Body of pancreas (tissue), 4 donors: ENCODE measurements around the gene FILIP1L.

Experiments
- CTCF ChIP-seq, 7 experiments: fragments of 450-650 bp in 4 of 7; fragments of 200-600 bp in 3 of 7; sonication (generic) in 3 of 7; IDR thresholded peaks; one replicate each; pipeline ENCODE4 v1.5.1; 2016 to 2019; ENCODE audit warnings: antibody characterized with exemption in 7 of 7
- POLR2A ChIP-seq, 3 donors: fragments of 450-650 bp; IDR thresholded peaks; one replicate each; pipeline ENCODE4 v1.6.1; 2016; ENCODE audit warnings: antibody characterized with exemption in 3 of 3, mild to moderate bottlenecking in 2 of 3

- TF ChIP-seq POLR2A (IDR thresholded peaks at IDR 0.05) (no peak), CTCF (IDR thresholded peaks at IDR 0.05) (no peak)
These were observed 168.8 kb downstream of the FILIP1L start for GRCh38 chr3:99945328-99945995.
